ENCODE results near the gene FAH.

The FAH gene

GRCh38 chr15:80161468-80162016, 8.7 kb downstream of the FAH start:
- H3K4me1 ChIP-seq (ENCODE audit: control insufficient read depth, low read length): peaks cover 29% of the 10 kb centered on the region
- no peaks in the 10 kb centered on the region for H3K79me2 ChIP-seq (ENCODE audit: control insufficient read depth, low read length)
- no peak for TF ChIP-seq EZH2phosphoT487 (IDR thresholded peaks at IDR 0.05; ENCODE audit: borderline replicate concordance, low read length)
- no peak for TF ChIP-seq CTCF (IDR thresholded peaks at IDR 0.05; ENCODE audit: low read depth, low read length, poor library complexity, severe bottlenecking)
- H3K4me2 ChIP-seq (ENCODE audit: low read length): no peak overlapping the region
- no peaks in the 10 kb centered on the region for H3K27me3 ChIP-seq (ENCODE audit: control insufficient read depth, low read length)
- no peak overlapping the region for H3K4me3 ChIP-seq (ENCODE audit: low read length)
- H4K20me1 ChIP-seq (ENCODE audit: control insufficient read depth, insufficient read depth, low read depth, low read length): no peaks in the 10 kb centered on the region
- no peaks in the 10 kb centered on the region for H3K9me3 ChIP-seq (ENCODE audit: control insufficient read depth, insufficient read depth, low read length)
- peaks cover 22% of the 10 kb centered on the region for H3K36me3 ChIP-seq (ENCODE audit: control insufficient read depth, low read length)
- no peak overlapping the region for H3K27ac ChIP-seq (ENCODE audit: low read depth, low read length)
- H3F3A ChIP-seq (ENCODE audit: control insufficient read depth, insufficient read depth): no peaks in the 10 kb centered on the region
- no peaks in the 10 kb centered on the region for H3K9me2 ChIP-seq (replicated peaks; ENCODE audit: control insufficient read depth, low read length)

- H3K4me1 ChIP-seq (ENCODE audit: control insufficient read depth, low read length): peaks cover 29% of the 10 kb centered on the region
- H4K20me1 ChIP-seq (ENCODE audit: control insufficient read depth, insufficient read depth, low read depth, low read length): no peaks in the 10 kb centered on the region
- no peaks in the 10 kb centered on the region for H3K9me2 ChIP-seq (replicated peaks; ENCODE audit: control insufficient read depth, low read length)
- TF ChIP-seq EZH2phosphoT487 (IDR thresholded peaks at IDR 0.05; ENCODE audit: borderline replicate concordance, low read length): no peak
- TF ChIP-seq CTCF (IDR thresholded peaks at IDR 0.05; ENCODE audit: low read depth, low read length, poor library complexity, severe bottlenecking): no peak
- H3F3A ChIP-seq (ENCODE audit: control insufficient read depth, insufficient read depth): no peaks in the 10 kb centered on the region
- H3K79me2 ChIP-seq (ENCODE audit: control insufficient read depth, low read length): no peaks in the 10 kb centered on the region
- no peaks in the 10 kb centered on the region for H3K27me3 ChIP-seq (ENCODE audit: control insufficient read depth, low read length)
- peaks cover 22% of the 10 kb centered on the region for H3K36me3 ChIP-seq (ENCODE audit: control insufficient read depth, low read length)
- no peak overlapping the region for H3K4me2 ChIP-seq (ENCODE audit: low read length)
- H3K4me3 ChIP-seq (ENCODE audit: low read length): no peak overlapping the region
- no peak overlapping the region for H3K27ac ChIP-seq (ENCODE audit: low read depth, low read length)
- no peaks in the 10 kb centered on the region for H3K9me3 ChIP-seq (ENCODE audit: control insufficient read depth, insufficient read depth, low read length)
These were observed 9.3 kb downstream of the FAH start for GRCh38 chr15:80162059-80162554.

- Histone ChIP-seq H4K20me1 (ENCODE audit: control insufficient read depth, insufficient read depth, low read depth, low read length) (no peaks in the 10 kb centered on the region), H3K27ac (ENCODE audit: low read depth, low read length) (no peak overlapping the region), H3K36me3 (ENCODE audit: control insufficient read depth, low read length) (peaks cover 22% of the 10 kb centered on the region), H3K9me3 (ENCODE audit: control insufficient read depth, insufficient read depth, low read length) (no peaks in the 10 kb centered on the region), H3K4me3 (ENCODE audit: low read length) (no peak overlapping the region), H3K27me3 (ENCODE audit: control insufficient read depth, low read length) (no peaks in the 10 kb centered on the region), H3K4me1 (ENCODE audit: control insufficient read depth, low read length) (peaks cover 29% of the 10 kb centered on the region), H3F3A (ENCODE audit: control insufficient read depth, insufficient read depth) (no peaks in the 10 kb centered on the region), H3K79me2 (ENCODE audit: control insufficient read depth, low read length) (no peaks in the 10 kb centered on the region), H3K9me2 (replicated peaks; ENCODE audit: control insufficient read depth, low read length) (no peaks in the 10 kb centered on the region), H3K4me2 (ENCODE audit: low read length) (no peak overlapping the region)
- TF ChIP-seq CTCF (IDR thresholded peaks at IDR 0.05; ENCODE audit: low read depth, low read length, poor library complexity, severe bottlenecking) (no peak), EZH2phosphoT487 (IDR thresholded peaks at IDR 0.05; ENCODE audit: borderline replicate concordance, low read length) (no peak)
These were observed 10.4 kb downstream of the FAH start for GRCh38 chr15:80163217-80163616.

Measured in DOHH2 (cell line).